WTC11 (cell line): Measurements from ENCODE around the gene MIDN. TPM values are rescaled to one million over a fixed set of nuclear protein-coding genes. Genes with fewer than 3 reads are reported as not detected.

Experiments
- ATAC-seq: fragments of 200-7000 bp; cut with Tn5 transposase; 2 replicates; pipeline ENCODE4 v1.10.0; 2021; ENCODE audit warnings: mild to moderate bottlenecking, moderate library complexity
- CTCF ChIA-PET: fragments of 300-600 bp; sonication (Branson Sonifier 250); formaldehyde crosslinking; loops from one replicate; lab custom pipeline; 2021; ENCODE audit warnings: antibody characterized with exemption; lab: Charles Lee
- POLR2A ChIA-PET: fragments of 350-600 bp; sonication (Branson Sonifier 250); formaldehyde crosslinking; loops from one replicate; lab custom pipeline; 2021; ENCODE audit warnings: antibody characterized with exemption; lab: Charles Lee
- DNase-seq: peaks from one replicate; pipeline ENCODE4 v3.0.0; 2021; ENCODE audit warnings: low spot score
- H3K27ac Mint-ChIP-seq: 2 replicates; pipeline ENCODE4 v1.8.0; 2021; ENCODE audit warnings: mixed read lengths
- H3K27me3 Mint-ChIP-seq: 2 replicates; pipeline ENCODE4 v1.8.0; 2021; ENCODE audit warnings: low read depth, mild to moderate bottlenecking, moderate library complexity, mixed read lengths
- H3K36me3 Mint-ChIP-seq: 2 replicates; pipeline ENCODE4 v1.8.0; 2021; ENCODE audit warnings: mixed read lengths
- H3K4me1 Mint-ChIP-seq: 2 replicates; pipeline ENCODE4 v1.8.0; 2022; ENCODE audit warnings: mixed read lengths
- H3K4me3 Mint-ChIP-seq: 2 replicates; pipeline ENCODE4 v1.8.0; 2021; ENCODE audit warnings: mild to moderate bottlenecking, moderate library complexity, mixed read lengths
- H3K9me3 Mint-ChIP-seq: 2 replicates; pipeline ENCODE4 v1.8.0; 2021; ENCODE audit warnings: mixed read lengths
- ARID4B ChIP-seq: sonication (generic); formaldehyde crosslinking; IDR thresholded peaks from 2 replicates; pipeline ENCODE4 v1.8.0; 2023; ENCODE audit warnings: missing genetic modification reagents, mild to moderate bottlenecking, borderline replicate concordance
- CREB1 ChIP-seq: sonication (generic); formaldehyde crosslinking; IDR thresholded peaks from 2 replicates; pipeline ENCODE4 v1.8.0; 2023; ENCODE audit warnings: mild to moderate bottlenecking, missing genetic modification reagents
- CREM ChIP-seq: sonication (generic); formaldehyde crosslinking; IDR thresholded peaks from 2 replicates; pipeline ENCODE4 v1.8.1; 2022; ENCODE audit warnings: mild to moderate bottlenecking, missing genetic modification reagents, moderate library complexity
- FOXP1 ChIP-seq: sonication (generic); formaldehyde crosslinking; IDR thresholded peaks from 2 replicates; pipeline ENCODE4 v1.8.0; 2022; ENCODE audit warnings: missing genetic modification reagents, mild to moderate bottlenecking, moderate library complexity, borderline replicate concordance
- GABPB1 ChIP-seq: sonication (generic); formaldehyde crosslinking; IDR thresholded peaks from 2 replicates; pipeline ENCODE4 v1.8.1; 2023; ENCODE audit warnings: mild to moderate bottlenecking, missing genetic modification reagents
- JUN ChIP-seq: sonication (generic); formaldehyde crosslinking; IDR thresholded peaks from 2 replicates; pipeline ENCODE4 v1.8.0; 2023; ENCODE audit warnings: mild to moderate bottlenecking, missing genetic modification reagents
- MAX ChIP-seq: sonication (generic); formaldehyde crosslinking; IDR thresholded peaks from 2 replicates; pipeline ENCODE4 v1.8.0; 2022; ENCODE audit warnings: mild to moderate bottlenecking, missing genetic modification reagents
- NFE2L1 ChIP-seq: sonication (generic); formaldehyde crosslinking; IDR thresholded peaks from 2 replicates; pipeline ENCODE4 v1.8.1; 2023; ENCODE audit warnings: missing genetic modification reagents
- NFYB ChIP-seq: sonication (generic); formaldehyde crosslinking; conservative IDR thresholded peaks from 2 replicates; pipeline ENCODE4 v1.8.0; 2022; ENCODE audit warnings: low read depth, missing genetic modification reagents
- PRRX2 ChIP-seq: fragments of 250-450 bp; sonication (Bioruptor Pico); IDR thresholded peaks from 2 replicates; pipeline ENCODE4 v1.8.0; 2021; ENCODE audit warnings: mild to moderate bottlenecking
- RORB ChIP-seq: fragments of 250-450 bp; sonication (Bioruptor Pico); IDR thresholded peaks from 2 replicates; pipeline ENCODE4 v1.9.0; 2021; ENCODE audit warnings: mild to moderate bottlenecking
- SMAD4 ChIP-seq: sonication (generic); formaldehyde crosslinking; IDR thresholded peaks from 2 replicates; pipeline ENCODE4 v1.8.0; 2022; ENCODE audit warnings: mild to moderate bottlenecking, missing genetic modification reagents
- SP1 ChIP-seq: sonication (generic); formaldehyde crosslinking; conservative IDR thresholded peaks from 2 replicates; pipeline ENCODE4 v1.8.1; 2022; ENCODE audit warnings: missing genetic modification reagents
- TEAD4 ChIP-seq: sonication (generic); formaldehyde crosslinking; IDR thresholded peaks from 2 replicates; pipeline ENCODE4 v1.8.0; 2022; ENCODE audit warnings: mild to moderate bottlenecking, missing genetic modification reagents
- USF1 ChIP-seq: sonication (generic); formaldehyde crosslinking; IDR thresholded peaks from 2 replicates; pipeline ENCODE4 v1.8.0; 2022; ENCODE audit warnings: mild to moderate bottlenecking, missing genetic modification reagents
- USF2 ChIP-seq: sonication (generic); formaldehyde crosslinking; IDR thresholded peaks from 2 replicates; pipeline ENCODE4 v1.8.1; 2023; ENCODE audit warnings: mild to moderate bottlenecking, missing genetic modification reagents, moderate library complexity
- ZNF219 ChIP-seq: sonication (generic); formaldehyde crosslinking; IDR thresholded peaks from 2 replicates; pipeline ENCODE4 v1.8.0; 2023; ENCODE audit warnings: missing genetic modification reagents, mild to moderate bottlenecking, borderline replicate concordance
- ZNF416 ChIP-seq: fragments of 250-450 bp; sonication (Bioruptor Pico); IDR thresholded peaks from 2 replicates; pipeline ENCODE4 v1.9.0; 2021; ENCODE audit warnings: mild to moderate bottlenecking, inconsistent platforms
- total RNA-seq: library from RNA; stranded (reverse); gene quantifications from 3 replicates; pipeline ENCODE4 v1.2.3, GENCODE V29; 2021
- TF ChIP-seq, protein P1 (sequence below): sonication (generic); formaldehyde crosslinking; conservative IDR thresholded peaks from 2 replicates; pipeline ENCODE4 v1.8.1; 2023; ENCODE audit warnings: mild to moderate bottlenecking, low read depth, missing genetic modification reagents, moderate library complexity
- TF ChIP-seq, protein P2 (sequence below): sonication (generic); formaldehyde crosslinking; IDR thresholded peaks from 2 replicates; pipeline ENCODE4 v1.8.0; 2022; ENCODE audit warnings: mild to moderate bottlenecking, missing genetic modification reagents

MIDN gene
- total RNA-seq, 1 experiment from 2014 or later: 189 TPM

GRCh38 chr19:1269065-1269477 lies 20.7 kb downstream of the MIDN start, which contains the start of gene CIRBP:
Gene CIRBP (plus strand): TSS chr19:1269332. CDS start chr19:1270934, 1,602 bp downstream.
- H3K36me3 Mint-ChIP-seq: peaks cover 41% of the 10 kb centered on the region
- H3K27me3 Mint-ChIP-seq: peaks cover 7% of the 10 kb centered on the region
- ChIA-PET CTCF (interaction anchor here (0.8 to 15.6 kb wide), 13 partner anchors 10 to 204 kb away, joined by 3 to 648 read pairs (median 3); partner anchors contain the start of genes ATP5F1D and MIDN), POLR2A (interaction anchor here (0.5 to 2.8 kb wide), 24 partner anchors 9 to 298 kb away, joined by 3 to 37 read pairs (median 4); partner anchors contain the start of gene ATP5F1D)
- ATAC-seq (peak; percentile 74), DNase-seq (peak; percentile 100)
- H3K27ac Mint-ChIP-seq: peak within 1 kb of the TSS; percentile 97
- H3K4me3 Mint-ChIP-seq: peak within 1 kb of the TSS; percentile 79
- TF ChIP-seq NFYB (CRISPR knock-in tag) (peak; percentile 49; the same call in 1 of the 2 replicates), FOXP1 (peak; percentile 16; the same call in 1 of the 2 replicates), ARID4B (CRISPR knock-in tag) (no peak), USF1 (CRISPR knock-in tag) (peak; percentile 4; the same call in 1 of the 2 replicates), GABPB1 (CRISPR knock-in tag) (peak; percentile 18; the same call in 1 of the 2 replicates), SP1 (CRISPR knock-in tag) (peak; percentile 86), CREM (peak; percentile 76; the same call in 1 of the 2 replicates), PRRX2 (CRISPR knock-in tag) (0 out of 2 replicates have a peak, but pooled peaks have one; percentile 20), TEAD4 (CRISPR knock-in tag) (peak; percentile 46; the same call in 1 of the 2 replicates), JUN (peak; percentile 66; the same call in 1 of the 2 replicates), RORB (CRISPR knock-in tag) (no peak; the same call in 1 of the 2 replicates), CREB1 (CRISPR knock-in tag) (0 out of 2 replicates have a peak, but pooled peaks have one; percentile 53), MAX (0 out of 2 replicates have a peak, but pooled peaks have one; percentile 0), SMAD4 (CRISPR knock-in tag) (peak; percentile 12; the same call in 1 of the 2 replicates), USF2 (CRISPR knock-in tag) (0 out of 2 replicates have a peak, but pooled peaks have one; percentile 29), ZNF416 (CRISPR knock-in tag) (no peak), ZNF219 (CRISPR knock-in tag) (peak; percentile 76; the same call in 1 of the 2 replicates), NFE2L1 (CRISPR knock-in tag) (no peak)
- TF ChIP-seq, protein P1, sequence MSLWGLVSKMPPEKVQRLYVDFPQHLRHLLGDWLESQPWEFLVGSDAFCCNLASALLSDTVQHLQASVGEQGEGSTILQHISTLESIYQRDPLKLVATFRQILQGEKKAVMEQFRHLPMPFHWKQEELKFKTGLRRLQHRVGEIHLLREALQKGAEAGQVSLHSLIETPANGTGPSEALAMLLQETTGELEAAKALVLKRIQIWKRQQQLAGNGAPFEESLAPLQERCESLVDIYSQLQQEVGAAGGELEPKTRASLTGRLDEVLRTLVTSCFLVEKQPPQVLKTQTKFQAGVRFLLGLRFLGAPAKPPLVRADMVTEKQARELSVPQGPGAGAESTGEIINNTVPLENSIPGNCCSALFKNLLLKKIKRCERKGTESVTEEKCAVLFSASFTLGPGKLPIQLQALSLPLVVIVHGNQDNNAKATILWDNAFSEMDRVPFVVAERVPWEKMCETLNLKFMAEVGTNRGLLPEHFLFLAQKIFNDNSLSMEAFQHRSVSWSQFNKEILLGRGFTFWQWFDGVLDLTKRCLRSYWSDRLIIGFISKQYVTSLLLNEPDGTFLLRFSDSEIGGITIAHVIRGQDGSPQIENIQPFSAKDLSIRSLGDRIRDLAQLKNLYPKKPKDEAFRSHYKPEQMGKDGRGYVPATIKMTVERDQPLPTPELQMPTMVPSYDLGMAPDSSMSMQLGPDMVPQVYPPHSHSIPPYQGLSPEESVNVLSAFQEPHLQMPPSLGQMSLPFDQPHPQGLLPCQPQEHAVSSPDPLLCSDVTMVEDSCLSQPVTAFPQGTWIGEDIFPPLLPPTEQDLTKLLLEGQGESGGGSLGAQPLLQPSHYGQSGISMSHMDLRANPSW: no peak
- TF ChIP-seq, protein P2, sequence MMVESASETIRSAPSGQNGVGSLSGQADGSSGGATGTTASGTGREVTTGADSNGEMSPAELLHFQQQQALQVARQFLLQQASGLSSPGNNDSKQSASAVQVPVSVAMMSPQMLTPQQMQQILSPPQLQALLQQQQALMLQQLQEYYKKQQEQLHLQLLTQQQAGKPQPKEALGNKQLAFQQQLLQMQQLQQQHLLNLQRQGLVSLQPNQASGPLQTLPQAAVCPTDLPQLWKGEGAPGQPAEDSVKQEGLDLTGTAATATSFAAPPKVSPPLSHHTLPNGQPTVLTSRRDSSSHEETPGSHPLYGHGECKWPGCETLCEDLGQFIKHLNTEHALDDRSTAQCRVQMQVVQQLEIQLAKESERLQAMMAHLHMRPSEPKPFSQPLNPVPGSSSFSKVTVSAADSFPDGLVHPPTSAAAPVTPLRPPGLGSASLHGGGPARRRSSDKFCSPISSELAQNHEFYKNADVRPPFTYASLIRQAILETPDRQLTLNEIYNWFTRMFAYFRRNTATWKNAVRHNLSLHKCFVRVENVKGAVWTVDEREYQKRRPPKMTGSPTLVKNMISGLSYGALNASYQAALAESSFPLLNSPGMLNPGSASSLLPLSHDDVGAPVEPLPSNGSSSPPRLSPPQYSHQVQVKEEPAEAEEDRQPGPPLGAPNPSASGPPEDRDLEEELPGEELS: no peak; the same call in 1 of the 2 replicates
- H3K9me3 Mint-ChIP-seq: no peaks in the 10 kb centered on the region
- H3K4me1 Mint-ChIP-seq: peaks cover 60% of the 10 kb centered on the region
